Tongue (tissue), 2 donors: ENCODE results near the gene EXOSC1. TPM values are rescaled to one million over a fixed set of nuclear protein-coding genes. Genes with fewer than 3 reads are reported as not detected.
"Not testable (repeated sequence)": the region's sequence is repeated elsewhere in the genome, so short reads cannot be mapped to it uniquely, and the experiment has no call there.

Experiments used
- DNase-seq: peaks from one replicate; pipeline ENCODE4 v3.0.0-alpha.2; 2015
- total RNA-seq: library from RNA; depleted of rRNA; stranded (reverse); fragments of >200 nt; gene quantifications from one replicate; pipeline ENCODE4 v1.2.3, GENCODE V29; 2014

The EXOSC1 gene
- 22.5 TPM for total RNA-seq

GRCh38 chr10:97445722-97446639 is at the start of gene EXOSC1, which contains the start of gene ZDHHC16:
TSS of gene EXOSC1 (minus strand) at chr10:97446006. CDS start at chr10:97445985, 21 bp downstream.
TSS of gene ZDHHC16 (plus strand) at chr10:97446175. CDS start at chr10:97451676, 5,501 bp downstream.
- peak; percentile 98 for DNase-seq

GRCh38 chr10:97494863-97495506 is 49.2 kb upstream of the EXOSC1 start:
- DNase-seq = no peak

GRCh38 chr10:97494151-97494550 is 48.3 kb upstream of the EXOSC1 start:
- DNase-seq = no peak

GRCh38 chr10:97490592-97490991 is 44.8 kb upstream of the EXOSC1 start:
- peak; percentile 88 for DNase-seq

GRCh38 chr10:97485647-97486281 is 40.0 kb upstream of the EXOSC1 start:
- no peak for DNase-seq

- DNase-seq = peak; percentile 54
Observed at GRCh38 chr10:97483921-97484320, 38.1 kb upstream of the EXOSC1 start.

GRCh38 chr10:97483506-97483905 is 37.7 kb upstream of the EXOSC1 start:
- DNase-seq = no peak

GRCh38 chr10:97482381-97482780 is 36.6 kb upstream of the EXOSC1 start:
- DNase-seq = no peak

GRCh38 chr10:97481071-97481470 is 35.3 kb upstream of the EXOSC1 start:
- no peak for DNase-seq

- DNase-seq = no peak
Observed at GRCh38 chr10:97479939-97480338, 34.1 kb upstream of the EXOSC1 start.

GRCh38 chr10:97479410-97479809 is 33.6 kb upstream of the EXOSC1 start:
- not testable (repeated sequence) for DNase-seq

GRCh38 chr10:97475936-97476594 is 30.3 kb upstream of the EXOSC1 start:
- no peak for DNase-seq

- no peak for DNase-seq
Observed at GRCh38 chr10:97474918-97475317, 29.1 kb upstream of the EXOSC1 start.

- DNase-seq = not testable (repeated sequence)
Observed at GRCh38 chr10:97468781-97469180, 23.0 kb upstream of the EXOSC1 start.

- DNase-seq = no peak
Observed at GRCh38 chr10:97468162-97468561, 22.4 kb upstream of the EXOSC1 start.

- DNase-seq = no peak
Observed at GRCh38 chr10:97466755-97467154, 20.9 kb upstream of the EXOSC1 start.

- DNase-seq = no peak
Observed at GRCh38 chr10:97465982-97466381, 20.2 kb upstream of the EXOSC1 start.

GRCh38 chr10:97464226-97464625 is 18.4 kb upstream of the EXOSC1 start:
- no peak for DNase-seq

- DNase-seq = peak; percentile 68
Observed at GRCh38 chr10:97463363-97464132, 17.7 kb upstream of the EXOSC1 start.

- no peak for DNase-seq
Observed at GRCh38 chr10:97462309-97462708, 16.5 kb upstream of the EXOSC1 start.

- no peak for DNase-seq
Observed at GRCh38 chr10:97459933-97460332, 14.1 kb upstream of the EXOSC1 start.

- no peak for DNase-seq
Observed at GRCh38 chr10:97459111-97459510, 13.3 kb upstream of the EXOSC1 start.
